ENCODE data around the gene TTLL11. TPM values are rescaled to one million over a fixed set of nuclear protein-coding genes. Genes with fewer than 3 reads are reported as not detected.

The TTLL11 gene
- total RNA-seq, 4 donors from 2014 or later = 20.5 to 41.3 (median 27.6) TPM

DNA sequence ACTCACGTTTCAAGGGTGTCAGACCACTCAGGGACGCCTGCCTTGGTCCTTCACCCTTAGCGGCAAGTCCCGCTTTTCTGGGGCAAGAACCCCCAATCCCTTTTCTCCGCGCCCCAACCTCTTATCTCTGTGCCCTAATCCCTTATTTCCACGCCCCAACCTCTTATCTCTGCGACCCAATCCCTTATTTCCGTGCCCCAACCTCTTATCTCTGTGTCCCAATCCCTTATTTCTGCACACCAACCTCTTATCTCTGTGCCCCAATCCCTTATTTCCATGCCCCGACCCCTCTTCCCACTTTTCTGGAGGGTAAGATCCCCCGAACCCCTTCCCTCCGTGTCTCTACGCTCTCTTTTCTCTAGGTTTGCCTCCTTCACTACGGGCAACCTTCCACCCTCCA is 302.3 kb downstream of the TTLL11 start:
- no peaks in the 10 kb centered on the region for H3K9me3 ChIP-seq
- no peak for DNase-seq (ENCODE audit: extremely low spot score)
- TF ChIP-seq EP300 (IDR thresholded peaks at IDR 0.05) (no peak), POLR2AphosphoS5 (IDR thresholded peaks at IDR 0.05) (no peak), POLR2A (IDR thresholded peaks at IDR 0.05; ENCODE audit: low read depth) (no peak)
- TF ChIP-seq, protein P1, sequence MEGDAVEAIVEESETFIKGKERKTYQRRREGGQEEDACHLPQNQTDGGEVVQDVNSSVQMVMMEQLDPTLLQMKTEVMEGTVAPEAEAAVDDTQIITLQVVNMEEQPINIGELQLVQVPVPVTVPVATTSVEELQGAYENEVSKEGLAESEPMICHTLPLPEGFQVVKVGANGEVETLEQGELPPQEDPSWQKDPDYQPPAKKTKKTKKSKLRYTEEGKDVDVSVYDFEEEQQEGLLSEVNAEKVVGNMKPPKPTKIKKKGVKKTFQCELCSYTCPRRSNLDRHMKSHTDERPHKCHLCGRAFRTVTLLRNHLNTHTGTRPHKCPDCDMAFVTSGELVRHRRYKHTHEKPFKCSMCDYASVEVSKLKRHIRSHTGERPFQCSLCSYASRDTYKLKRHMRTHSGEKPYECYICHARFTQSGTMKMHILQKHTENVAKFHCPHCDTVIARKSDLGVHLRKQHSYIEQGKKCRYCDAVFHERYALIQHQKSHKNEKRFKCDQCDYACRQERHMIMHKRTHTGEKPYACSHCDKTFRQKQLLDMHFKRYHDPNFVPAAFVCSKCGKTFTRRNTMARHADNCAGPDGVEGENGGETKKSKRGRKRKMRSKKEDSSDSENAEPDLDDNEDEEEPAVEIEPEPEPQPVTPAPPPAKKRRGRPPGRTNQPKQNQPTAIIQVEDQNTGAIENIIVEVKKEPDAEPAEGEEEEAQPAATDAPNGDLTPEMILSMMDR (IDR thresholded peaks at IDR 0.05) = no peak
- no peaks in the 10 kb centered on the region for H3K4me1 ChIP-seq
- H3K36me3 ChIP-seq = peaks cover 0 to 8% (median 7%) of the 10 kb centered on the region in 4 donors
- no peak overlapping the region for H3K4me3 ChIP-seq
- H3K27me3 ChIP-seq = no peaks in the 10 kb centered on the region
- intact Hi-C loops (cut with DNase I) = no loop called here
- 95% methylated on average over 14 of the region's 14 CpGs for WGBS
- H3K27ac ChIP-seq (replicated peaks in 1 of 4) = no peak overlapping the region

DNA sequence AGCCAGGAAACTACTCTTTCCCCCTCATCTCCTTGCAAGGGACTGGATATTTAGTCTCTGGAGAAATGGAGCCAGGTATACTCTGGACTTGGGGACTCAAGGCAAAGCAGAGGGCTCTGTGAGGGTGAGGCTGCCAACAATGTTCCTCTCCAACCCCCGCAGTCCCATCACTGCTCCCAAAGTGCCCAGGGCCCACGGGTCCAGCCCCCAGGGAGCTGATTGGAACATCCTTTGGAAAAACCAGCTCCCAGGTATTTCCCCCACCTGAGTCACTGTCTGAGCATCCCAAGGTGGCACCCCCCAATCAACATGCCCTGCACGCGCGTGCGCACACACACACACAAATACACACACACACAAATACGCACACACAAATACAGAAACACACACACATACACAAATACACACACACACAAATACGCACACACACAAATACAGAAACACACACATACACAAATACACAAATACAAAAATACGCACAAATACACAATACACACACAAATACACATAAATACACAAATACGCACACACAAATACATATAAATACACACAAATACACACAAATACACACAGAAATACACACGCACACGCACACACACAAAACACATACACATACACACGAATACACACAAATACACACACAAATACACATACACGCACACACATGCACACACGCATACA is 304.3 kb downstream of the TTLL11 start:
- Histone ChIP-seq H3K27me3 (no peaks in the 10 kb centered on the region), H3K9me3 (no peaks in the 10 kb centered on the region), H3K36me3 (peaks cover 0 to 28% (median 26%) of the 10 kb centered on the region in 4 donors), H3K4me1 (peaks cover 0 to 2% (median 0%) of the 10 kb centered on the region in 4 donors), H3K27ac (replicated peaks in 1 of 4) (no peak overlapping the region), H3K4me3 (no peak overlapping the region)
- no peak for TF ChIP-seq POLR2A (IDR thresholded peaks at IDR 0.05; ENCODE audit: low read depth)
- TF ChIP-seq, protein P1 (IDR thresholded peaks at IDR 0.05) = no peak
- no peak for TF ChIP-seq EP300 (IDR thresholded peaks at IDR 0.05)
- TF ChIP-seq POLR2AphosphoS5 (IDR thresholded peaks at IDR 0.05) = no peak
- DNase-seq (ENCODE audit: extremely low spot score) = no peak
- intact Hi-C loops (cut with DNase I) = no loop called here
- WGBS = 95% methylated on average over 15 of the region's 15 CpGs

DNA sequence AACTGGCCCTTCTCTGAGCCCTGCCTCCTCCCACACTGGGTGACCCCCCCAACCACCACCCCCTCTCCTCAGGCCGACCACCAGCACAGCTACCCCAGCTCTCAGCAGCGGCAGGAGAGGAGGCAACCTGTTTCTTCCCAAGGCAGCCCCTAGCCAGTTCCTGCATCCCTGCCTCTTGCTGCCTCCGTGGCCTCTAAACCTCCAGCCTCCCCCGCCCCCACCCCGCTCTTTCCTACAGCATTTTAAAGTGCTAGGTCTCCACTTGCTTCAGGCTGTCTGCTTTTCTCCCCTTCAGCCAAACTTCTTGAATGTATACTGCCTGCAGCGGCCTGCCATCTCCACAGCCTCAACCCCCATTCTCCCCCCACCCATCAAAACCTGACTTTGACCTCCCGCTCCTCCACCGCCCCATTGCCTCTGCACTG is 306.1 kb downstream of the TTLL11 start:
- Histone ChIP-seq H3K4me3 (no peak overlapping the region), H3K27ac (replicated peaks in 1 of 4) (no peak overlapping the region), H3K9me3 (no peaks in the 10 kb centered on the region), H3K36me3 (peaks cover 8 to 47% (median 44%) of the 10 kb centered on the region in 4 donors), H3K4me1 (peaks cover 0 to 10% (median 2%) of the 10 kb centered on the region in 4 donors), H3K27me3 (no peaks in the 10 kb centered on the region)
- intact Hi-C loops (cut with DNase I) = no loop called here
- WGBS = 85% methylated on average over 7 of the region's 8 CpGs
- TF ChIP-seq POLR2A (IDR thresholded peaks at IDR 0.05; ENCODE audit: low read depth) = no peak
- no peak for DNase-seq (ENCODE audit: extremely low spot score)

DNA sequence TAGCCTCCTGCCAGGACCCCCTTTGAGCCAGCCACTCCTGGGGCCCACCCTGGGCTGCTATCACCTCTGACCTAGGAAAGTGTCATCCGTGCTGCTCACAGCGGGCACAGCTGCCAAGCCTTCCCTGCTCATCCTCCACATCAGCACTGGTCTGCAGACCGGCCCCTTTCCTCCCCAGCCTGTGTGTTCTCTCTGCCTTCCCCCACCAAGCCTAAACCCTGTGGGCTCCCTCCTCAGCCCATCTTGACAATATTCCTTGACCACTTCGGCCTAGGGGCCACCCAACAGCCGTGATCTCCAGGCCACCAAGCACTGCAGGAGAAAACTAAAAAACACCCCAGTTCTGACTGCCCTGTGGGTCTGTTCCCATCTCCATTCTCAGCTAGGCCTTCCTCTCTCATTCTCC is 306.6 kb downstream of the TTLL11 start:
- H3K36me3 ChIP-seq = peaks cover 12 to 51% (median 49%) of the 10 kb centered on the region in 4 donors
- no peak overlapping the region for H3K4me3 ChIP-seq
- H3K27ac ChIP-seq (replicated peaks in 1 of 4) = no peak overlapping the region
- H3K4me1 ChIP-seq = peaks cover 0 to 10% (median 2%) of the 10 kb centered on the region in 4 donors
- TF ChIP-seq POLR2A (IDR thresholded peaks at IDR 0.05; ENCODE audit: low read depth) = no peak
- no peak for DNase-seq (ENCODE audit: extremely low spot score)
- intact Hi-C loops (cut with DNase I) = no loop called here
- no peaks in the 10 kb centered on the region for H3K9me3 ChIP-seq
- H3K27me3 ChIP-seq = no peaks in the 10 kb centered on the region
- WGBS = 75% methylated on average over 2 of the region's 5 CpGs

DNA sequence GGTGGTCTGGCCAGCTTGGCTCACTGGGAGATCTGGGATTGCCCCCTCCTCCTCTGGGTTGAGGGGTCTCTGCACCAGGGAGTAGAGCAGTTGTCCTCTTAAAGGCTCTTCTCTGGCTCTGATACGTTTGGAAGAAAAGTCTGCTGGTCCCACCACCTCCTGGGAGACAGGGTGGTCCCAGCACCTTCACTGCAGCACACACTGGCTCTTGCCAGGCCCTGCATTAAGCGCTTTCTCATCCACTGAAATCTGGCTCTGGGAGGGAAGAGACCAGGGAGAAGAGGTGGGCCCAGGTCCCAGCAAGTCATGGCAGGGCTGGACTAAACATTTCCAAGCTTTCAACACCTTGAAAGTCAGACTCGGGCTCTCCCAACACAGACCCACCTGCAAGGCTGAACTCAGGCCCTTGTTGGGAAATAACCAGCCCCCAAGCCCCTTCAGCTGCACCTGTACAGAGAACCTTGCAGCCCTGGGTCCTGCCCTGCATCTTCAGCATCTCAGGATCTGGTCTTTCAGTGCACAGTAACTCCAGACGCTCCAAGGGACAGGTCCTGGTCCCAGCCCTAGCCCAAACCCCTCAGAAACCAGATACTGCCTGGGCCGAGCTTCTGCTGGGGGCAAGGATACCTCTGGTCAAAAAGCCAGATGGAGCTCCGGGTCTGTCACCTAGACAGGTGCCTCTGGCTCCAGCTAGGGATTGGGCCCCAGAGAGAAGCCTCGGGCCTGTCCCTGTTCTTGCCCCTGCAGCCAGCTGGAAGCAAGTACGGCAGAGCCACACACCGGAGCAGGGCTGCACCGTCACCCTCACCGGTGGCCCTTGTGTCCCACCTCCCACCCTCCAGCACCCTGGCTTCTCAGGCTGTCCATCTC is 307.2 kb downstream of the TTLL11 start:
- DNase-seq (ENCODE audit: extremely low spot score) = no peak
- H3K4me3 ChIP-seq = no peak overlapping the region
- no peaks in the 10 kb centered on the region for H3K9me3 ChIP-seq
- H3K4me1 ChIP-seq = peaks cover 0 to 10% (median 2%) of the 10 kb centered on the region in 4 donors
- H3K36me3 ChIP-seq = peaks cover 17 to 58% (median 55%) of the 10 kb centered on the region in 4 donors
- H3K27me3 ChIP-seq = no peaks in the 10 kb centered on the region
- TF ChIP-seq EP300 (IDR thresholded peaks at IDR 0.05) (no peak), POLR2A (IDR thresholded peaks at IDR 0.05; ENCODE audit: low read depth) (no peak)
- 82% methylated on average over 6 of the region's 11 CpGs for WGBS
- intact Hi-C loops (cut with DNase I) = no loop called here
- H3K27ac ChIP-seq (replicated peaks in 1 of 4) = no peak overlapping the region

Measured in esophagus muscularis mucosa (tissue), 4 donors.